ENCODE data around the gene PTPRE.

Gene PTPRE

GRCh38 chr10:128091636-128092210 lies 184.8 kb downstream of the PTPRE start:
- TF ChIP-seq GATA2 (IDR thresholded peaks at IDR 0.05; ENCODE audit: low read depth, low read length) (no peak), GATA3 (IDR thresholded peaks at IDR 0.05; ENCODE audit: low read depth, low read length) (no peak)

DNA sequence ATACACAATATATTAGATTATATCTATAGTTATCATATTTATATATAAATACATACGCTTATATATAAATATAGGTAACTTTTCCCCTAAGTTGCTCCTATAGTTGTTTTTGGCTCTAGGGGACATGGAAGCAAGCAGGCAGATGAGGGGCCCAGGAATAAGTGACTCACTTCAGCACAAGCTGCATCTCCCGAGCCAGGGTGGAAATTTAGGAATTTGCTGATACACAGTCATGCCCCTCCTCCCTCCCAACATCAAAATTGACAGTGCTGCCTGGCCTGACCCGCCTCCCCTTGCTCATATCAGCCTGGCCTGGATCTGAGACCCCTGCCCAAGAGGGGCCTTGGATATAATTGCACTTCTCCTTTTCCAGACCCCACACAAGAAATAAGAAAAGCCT lies 185.6 kb downstream of the PTPRE start:
- TF ChIP-seq GATA3 (IDR thresholded peaks at IDR 0.05; ENCODE audit: low read depth, low read length) (no peak), GATA2 (IDR thresholded peaks at IDR 0.05; ENCODE audit: low read depth, low read length) (no peak)

DNA sequence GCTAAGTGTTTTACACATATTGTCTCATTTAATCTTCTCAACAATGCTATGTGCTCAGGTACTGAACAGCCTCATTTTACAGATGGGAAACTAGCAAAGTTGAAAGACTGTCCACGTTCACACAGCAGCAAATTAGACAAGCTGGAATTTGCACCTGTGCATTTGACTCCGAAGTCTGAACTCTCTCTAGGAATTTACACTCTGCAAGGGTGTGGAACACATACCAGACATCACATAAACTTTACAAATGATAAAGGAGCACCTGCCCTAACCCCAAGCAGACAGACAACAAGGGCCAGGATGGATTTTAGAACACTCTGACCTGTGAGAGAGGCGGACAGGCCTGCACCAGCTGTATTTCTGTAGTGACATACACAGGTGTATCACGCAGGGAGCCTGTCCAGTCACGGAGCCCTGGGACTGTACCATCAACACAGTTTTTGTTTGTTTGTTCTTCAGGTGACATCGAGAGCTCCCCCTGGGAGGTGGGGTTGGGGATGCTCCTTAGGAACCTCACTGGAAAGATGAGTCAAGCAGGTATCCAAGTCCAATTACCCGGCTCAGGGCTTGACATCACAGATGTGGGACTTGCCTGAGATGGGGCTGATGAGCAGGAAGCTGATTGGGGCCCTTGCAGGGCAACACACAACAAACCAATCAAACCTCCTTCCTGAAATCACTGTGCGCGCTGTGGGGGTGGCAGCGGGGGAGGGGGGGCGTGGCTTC lies 188.3 kb downstream of the PTPRE start:
- TF ChIP-seq GATA3 (IDR thresholded peaks at IDR 0.05; ENCODE audit: low read depth, low read length) (no peak), GATA2 (IDR thresholded peaks at IDR 0.05; ENCODE audit: low read depth, low read length) (no peak)

GRCh38 chr10:128095753-128096469 lies 189.0 kb downstream of the PTPRE start:
- no peak for TF ChIP-seq GATA3 (IDR thresholded peaks at IDR 0.05; ENCODE audit: low read depth, low read length)
- TF ChIP-seq GATA2 (IDR thresholded peaks at IDR 0.05; ENCODE audit: low read depth, low read length) = no peak

GRCh38 chr10:128096486-128097199 lies 189.7 kb downstream of the PTPRE start:
- no peak for TF ChIP-seq GATA2 (IDR thresholded peaks at IDR 0.05; ENCODE audit: low read depth, low read length)
- TF ChIP-seq GATA3 (IDR thresholded peaks at IDR 0.05; ENCODE audit: low read depth, low read length) = no peak

DNA sequence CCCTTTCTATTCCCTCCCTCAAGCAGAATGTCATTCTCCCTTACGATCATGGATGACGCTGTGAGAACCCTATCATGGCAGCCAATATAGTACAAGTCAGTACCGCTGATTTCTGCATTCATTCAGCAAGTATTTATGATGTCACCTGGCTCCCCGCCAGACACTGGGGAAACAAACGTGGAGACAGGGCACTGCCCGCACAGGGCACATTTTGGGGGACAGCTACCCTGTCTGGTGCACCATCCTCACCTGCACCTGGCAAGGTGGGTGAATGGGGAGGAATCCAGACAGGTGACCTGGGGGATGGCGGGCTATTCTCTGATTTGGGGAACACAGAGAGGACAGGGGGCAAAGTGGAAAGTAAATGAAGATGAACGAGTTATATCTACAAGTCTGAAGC lies 190.9 kb downstream of the PTPRE start:
- TF ChIP-seq GATA3 (IDR thresholded peaks at IDR 0.05; ENCODE audit: low read depth, low read length) = no peak
- no peak for TF ChIP-seq GATA2 (IDR thresholded peaks at IDR 0.05; ENCODE audit: low read depth, low read length)

GRCh38 chr10:128098631-128099030 lies 191.7 kb downstream of the PTPRE start:
- no peak for TF ChIP-seq GATA2 (IDR thresholded peaks at IDR 0.05; ENCODE audit: low read depth, low read length)
- TF ChIP-seq GATA3 (IDR thresholded peaks at IDR 0.05; ENCODE audit: low read depth, low read length) = no peak

DNA sequence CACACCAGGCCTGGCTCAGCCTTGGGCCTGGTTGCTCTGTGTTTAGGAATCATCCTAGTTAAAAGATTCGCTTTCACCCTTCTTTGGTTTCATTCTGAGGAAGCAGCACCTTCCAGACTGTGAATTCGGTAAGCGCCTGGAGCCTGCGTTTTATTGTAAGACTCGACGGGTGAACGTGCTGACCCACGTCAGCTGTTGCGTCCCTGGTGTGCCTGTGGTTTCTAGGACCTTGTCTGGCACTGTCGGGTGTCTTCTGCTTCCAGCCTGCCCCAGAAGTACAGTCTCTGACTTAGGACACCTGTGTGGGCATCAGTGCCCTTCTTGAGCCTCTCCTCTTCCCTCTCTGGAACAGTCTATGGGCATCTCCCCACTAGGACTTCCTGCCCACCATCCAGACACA lies 193.0 kb downstream of the PTPRE start:
- TF ChIP-seq GATA3 (IDR thresholded peaks at IDR 0.05; ENCODE audit: low read depth, low read length) = no peak

GRCh38 chr10:128101901-128102300 lies 195.0 kb downstream of the PTPRE start:
- TF ChIP-seq GATA3 (IDR thresholded peaks at IDR 0.05; ENCODE audit: low read depth, low read length) (no peak), GATA2 (IDR thresholded peaks at IDR 0.05; ENCODE audit: low read depth, low read length) (no peak)

- no peak for TF ChIP-seq GATA2 (IDR thresholded peaks at IDR 0.05; ENCODE audit: low read depth, low read length)
- TF ChIP-seq GATA3 (IDR thresholded peaks at IDR 0.05; ENCODE audit: low read depth, low read length) = no peak
Measured at GRCh38 chr10:128102480-128103228, 195.8 kb downstream of the PTPRE start.

GRCh38 chr10:128103229-128103714 lies 196.4 kb downstream of the PTPRE start:
- TF ChIP-seq GATA2 (IDR thresholded peaks at IDR 0.05; ENCODE audit: low read depth, low read length) (no peak), GATA3 (IDR thresholded peaks at IDR 0.05; ENCODE audit: low read depth, low read length) (no peak)

GRCh38 chr10:128105383-128105782 lies 198.5 kb downstream of the PTPRE start:
- TF ChIP-seq GATA3 (IDR thresholded peaks at IDR 0.05; ENCODE audit: low read depth, low read length) (no peak), GATA2 (IDR thresholded peaks at IDR 0.05; ENCODE audit: low read depth, low read length) (no peak)

DNA sequence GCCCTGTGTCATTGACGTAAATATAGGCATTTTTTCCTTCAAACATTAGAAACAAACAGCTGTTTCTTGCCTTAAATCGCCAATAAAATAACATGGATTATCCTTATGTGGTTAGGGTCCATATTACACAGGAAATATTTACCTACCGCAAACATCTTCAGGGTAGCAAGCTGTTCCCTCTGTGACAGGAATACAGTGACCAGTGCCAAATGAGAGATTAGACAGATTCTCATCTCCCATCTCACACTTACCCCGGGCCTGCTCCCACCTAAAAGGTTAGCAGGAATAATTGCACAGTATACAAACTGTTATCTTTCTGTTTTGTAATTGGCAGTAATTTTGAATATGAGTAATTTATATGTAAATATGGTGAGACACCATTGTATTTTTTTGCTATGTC lies 202.8 kb downstream of the PTPRE start:
- TF ChIP-seq GATA3 (IDR thresholded peaks at IDR 0.05; ENCODE audit: low read depth, low read length) (no peak), GATA2 (IDR thresholded peaks at IDR 0.05; ENCODE audit: low read depth, low read length) (no peak)

Measured in SH-SY5Y (cell line).